Stimulated activated CD8-positive, alpha-beta memory T cell treated with anti-CD3 and anti-CD28 coated beads, Interleukin-7, amount 100 ng/mL, for 48 hours (primary cell): ENCODE results near the gene CLSTN2.

Experiments used
- DNase-seq, 2 donors: peaks; one replicate each; pipeline ENCODE4 v3.0.0-alpha.2; 2020; ENCODE audit warnings: low read depth in 1 of 2; ENCODE audit errors: extremely low read depth in 1 of 2

Gene CLSTN2

DNA sequence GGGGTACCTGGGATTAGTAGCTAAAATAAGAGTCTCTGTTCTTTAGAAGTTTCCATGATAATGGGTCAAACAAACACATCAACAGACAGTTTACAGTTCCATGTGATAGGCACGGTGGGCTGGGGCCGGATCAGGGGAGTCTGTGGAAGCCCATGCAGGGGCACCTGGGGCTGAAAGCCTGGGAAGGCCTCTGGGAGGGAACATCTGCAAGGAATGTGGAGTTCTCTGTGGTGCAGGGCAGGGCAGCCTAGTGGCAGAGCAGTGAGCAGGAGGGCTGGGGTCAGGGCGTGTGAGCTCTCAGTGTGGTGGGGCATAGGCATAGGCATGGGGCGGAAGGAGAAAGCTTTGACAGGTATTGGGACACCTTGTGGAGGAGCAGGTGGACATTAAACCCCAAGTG is 535.2 kb downstream of the CLSTN2 start:
- no peak for DNase-seq

DNA sequence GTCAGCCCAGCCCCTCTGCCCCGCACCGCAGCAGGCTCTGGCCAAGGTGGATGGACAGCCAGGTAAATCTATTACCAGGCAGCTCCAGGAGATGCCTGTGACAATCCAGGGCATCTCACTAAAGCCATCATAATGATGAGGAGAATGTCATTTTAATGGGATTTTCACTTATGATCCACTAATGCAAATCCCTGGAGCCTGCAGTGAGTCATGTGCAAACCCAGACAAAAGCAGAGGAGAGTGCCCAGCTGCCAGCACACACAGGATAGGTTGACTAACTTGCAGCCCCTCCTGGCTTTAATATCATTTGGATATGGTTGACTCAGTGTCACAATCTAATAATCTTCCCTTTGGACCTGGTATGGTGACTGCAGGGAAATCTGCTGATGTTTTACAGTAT is 536.0 kb downstream of the CLSTN2 start:
- DNase-seq = no peak

DNA sequence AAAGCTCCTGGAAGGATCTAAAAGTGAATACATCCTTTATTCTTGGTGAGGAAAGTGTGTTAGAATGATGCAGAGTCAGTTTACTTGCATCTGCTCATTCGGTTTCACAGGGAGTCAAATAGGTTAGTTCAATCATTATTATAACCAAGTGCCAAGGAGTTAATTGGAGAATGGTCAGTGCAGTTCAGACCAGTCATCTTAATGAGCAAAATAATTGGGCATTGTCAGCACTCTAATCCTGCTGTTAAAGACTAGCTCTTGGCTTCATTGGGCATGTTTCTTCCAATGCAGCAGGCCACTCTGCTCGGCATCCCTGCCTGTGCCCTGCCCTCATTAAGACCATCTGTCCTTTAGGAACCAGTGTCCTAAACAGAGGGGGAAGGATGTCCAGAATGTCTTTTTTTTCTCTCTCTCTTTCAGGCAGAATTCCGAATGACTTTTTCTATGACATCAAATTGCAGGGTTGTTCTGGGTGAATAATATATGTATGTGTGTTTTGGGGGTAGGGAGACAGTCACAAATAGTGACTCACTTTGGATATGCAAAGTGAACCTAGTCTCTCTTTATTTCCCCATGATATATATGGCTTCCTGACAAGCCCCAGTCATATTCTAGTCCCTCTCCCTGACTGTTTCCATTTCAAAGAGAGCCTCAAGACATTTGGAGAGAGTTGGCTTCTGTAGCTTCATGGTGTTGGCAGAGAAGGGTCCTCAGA is 537.5 kb downstream of the CLSTN2 start:
- no peak for DNase-seq

DNA sequence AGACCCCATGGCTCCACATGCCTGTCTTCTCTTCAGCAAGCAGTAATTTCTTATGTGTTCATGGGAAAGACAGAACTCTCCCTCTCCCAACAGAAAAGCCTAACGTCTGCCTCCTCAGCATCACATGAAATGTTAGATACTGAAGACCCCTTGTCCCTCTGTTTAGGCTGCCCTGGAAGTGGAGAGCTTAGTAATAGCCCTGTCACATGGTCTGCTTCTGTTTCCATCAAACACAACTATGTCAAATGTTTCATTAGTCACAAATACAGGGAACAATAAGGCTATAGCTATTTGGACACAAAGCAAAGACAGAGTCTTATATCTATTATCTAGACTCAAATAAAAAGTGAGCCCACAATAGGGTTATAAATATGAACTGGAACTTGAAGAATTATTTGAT is 552.6 kb downstream of the CLSTN2 start:
- DNase-seq = no peak

DNA sequence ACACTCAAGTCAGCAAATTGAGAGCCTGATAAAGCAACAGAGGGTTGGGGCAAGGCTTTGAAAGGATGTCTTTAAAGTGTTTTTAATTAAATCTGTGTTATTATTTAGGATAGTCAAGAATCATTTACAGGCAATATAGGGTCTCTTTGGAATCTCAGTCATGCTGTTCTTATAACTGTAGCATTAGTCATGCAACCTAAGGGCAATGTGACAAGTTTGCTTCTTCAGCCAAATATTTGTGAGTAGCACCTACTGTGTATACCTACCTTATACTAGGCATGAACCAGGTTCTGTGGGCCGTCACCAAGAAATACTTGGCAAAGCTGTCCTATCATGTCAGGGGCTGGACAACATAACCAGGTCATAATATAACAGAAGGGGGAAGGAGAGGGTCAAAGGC is 558.3 kb downstream of the CLSTN2 start:
- DNase-seq = no peak

DNA sequence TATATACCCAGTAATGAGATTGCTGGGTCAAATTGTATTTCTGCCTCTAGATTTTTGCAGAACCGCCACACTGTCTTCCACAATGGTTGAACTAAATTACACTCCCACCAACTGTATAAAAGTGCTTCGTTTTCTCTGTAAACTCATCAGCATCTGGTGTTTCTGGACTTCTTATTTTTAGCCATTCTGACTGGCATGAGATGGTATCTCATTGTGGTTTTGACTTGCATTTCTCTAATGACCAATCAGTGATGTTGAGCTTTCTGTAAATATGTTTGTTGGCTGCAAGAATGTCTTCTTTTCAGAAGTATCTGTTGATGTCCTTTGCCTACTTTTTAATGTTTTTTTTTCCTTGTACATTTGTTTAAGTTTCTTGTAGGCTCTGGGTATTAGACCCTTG is 560.0 kb downstream of the CLSTN2 start:
- no peak for DNase-seq

DNA sequence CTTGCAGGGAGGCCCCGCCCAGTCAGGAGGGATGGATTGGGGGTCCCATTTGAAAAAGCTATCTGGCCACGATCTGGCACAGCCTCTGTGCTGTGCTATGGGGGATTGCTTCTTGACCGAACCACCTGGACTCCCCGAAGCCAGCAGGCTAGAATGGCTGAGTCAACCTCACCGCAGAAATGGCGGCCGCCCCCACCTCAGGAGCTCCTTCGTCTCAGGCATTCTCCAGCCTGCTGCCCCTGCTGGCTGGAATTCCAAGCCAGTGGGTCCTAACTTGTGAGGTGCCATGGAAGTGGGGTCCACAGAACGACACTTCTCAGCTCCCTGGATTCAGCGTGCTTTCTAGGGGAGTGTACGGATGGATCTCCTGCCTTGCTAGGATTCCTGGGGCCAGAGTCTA is 562.3 kb downstream of the CLSTN2 start:
- no peak for DNase-seq

DNA sequence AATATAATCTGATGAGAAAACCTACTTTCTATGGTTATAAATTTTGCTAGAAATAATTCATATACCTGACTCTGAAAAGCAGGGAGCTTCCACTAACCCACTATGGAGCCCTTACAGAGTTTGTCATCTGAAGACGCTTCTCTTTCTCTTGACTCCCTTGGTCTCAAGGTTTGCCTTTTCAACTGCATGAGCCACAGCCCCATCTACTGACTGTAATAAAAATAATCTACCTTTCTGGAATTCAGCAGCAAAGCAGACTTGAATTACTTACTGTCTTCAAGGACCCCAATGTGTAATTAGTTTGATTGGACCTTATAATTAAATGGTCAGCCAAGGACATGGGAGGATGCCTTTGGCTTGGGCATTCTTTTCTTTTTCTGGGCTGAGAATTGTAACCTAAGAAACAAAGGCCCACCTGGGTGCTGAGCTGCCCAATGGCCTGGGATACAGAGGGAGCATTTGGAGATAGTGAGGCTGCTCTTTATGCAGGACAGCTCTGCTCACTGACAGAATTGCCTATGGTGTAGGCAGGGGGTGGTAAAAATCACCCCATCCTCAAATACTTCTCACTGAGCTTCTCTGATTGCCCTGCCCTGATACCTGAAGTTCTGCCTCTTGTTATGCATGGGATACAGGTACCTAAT is 564.3 kb downstream of the CLSTN2 start:
- no peak for DNase-seq

DNA sequence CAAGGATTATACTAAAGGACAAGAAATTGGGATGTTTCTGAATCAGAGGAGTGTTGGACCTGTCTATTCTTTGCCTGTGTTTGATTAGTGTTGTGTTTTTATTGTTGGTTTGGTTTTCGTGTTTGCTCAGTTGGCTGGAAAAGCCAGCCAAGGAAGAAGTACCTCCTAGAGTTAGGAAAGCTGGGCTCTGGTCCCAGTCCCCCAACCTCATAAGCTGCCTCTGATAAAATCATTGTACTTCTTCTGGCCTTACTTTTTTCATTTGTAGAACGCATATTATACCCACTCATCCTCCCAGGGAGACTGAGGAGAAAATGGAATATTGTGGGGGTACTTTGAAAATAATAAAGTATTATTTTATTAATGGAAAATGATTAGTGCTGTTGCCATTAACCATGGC is 565.5 kb downstream of the CLSTN2 start:
- DNase-seq = no peak

DNA sequence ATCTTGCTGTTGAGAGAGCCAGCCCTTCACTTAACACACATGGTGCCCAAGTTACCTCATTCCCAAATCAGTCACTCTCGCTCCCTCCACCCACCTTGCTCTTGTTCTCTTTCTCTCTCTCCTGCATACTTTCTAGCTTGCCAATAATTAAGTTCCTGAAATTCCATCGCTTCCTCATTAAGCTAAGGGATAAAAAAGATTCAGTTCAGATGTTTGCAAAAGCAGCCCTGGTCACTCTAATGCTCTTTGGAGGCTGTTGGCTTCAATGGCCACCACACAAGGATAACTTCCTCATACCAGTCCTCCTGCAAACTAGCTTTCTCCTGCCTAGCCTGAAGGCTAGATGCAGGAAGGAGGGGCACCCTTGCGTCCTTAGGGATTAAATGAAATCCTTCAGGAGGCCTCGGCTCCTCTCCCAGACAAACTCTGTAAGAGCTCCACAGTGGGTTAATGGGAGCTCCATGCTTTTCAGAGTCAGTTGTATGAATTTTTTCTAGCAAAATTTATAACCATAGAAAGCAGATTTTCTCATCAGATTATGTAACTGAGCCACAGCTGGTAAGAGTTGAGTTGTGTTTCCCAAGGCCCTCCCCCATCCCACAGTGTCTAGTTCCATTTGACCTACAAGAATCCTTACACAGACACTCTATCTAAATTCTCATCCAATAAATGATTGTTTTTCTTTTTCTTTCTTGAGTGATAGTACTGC is 566.2 kb downstream of the CLSTN2 start:
- DNase-seq = no peak

DNA sequence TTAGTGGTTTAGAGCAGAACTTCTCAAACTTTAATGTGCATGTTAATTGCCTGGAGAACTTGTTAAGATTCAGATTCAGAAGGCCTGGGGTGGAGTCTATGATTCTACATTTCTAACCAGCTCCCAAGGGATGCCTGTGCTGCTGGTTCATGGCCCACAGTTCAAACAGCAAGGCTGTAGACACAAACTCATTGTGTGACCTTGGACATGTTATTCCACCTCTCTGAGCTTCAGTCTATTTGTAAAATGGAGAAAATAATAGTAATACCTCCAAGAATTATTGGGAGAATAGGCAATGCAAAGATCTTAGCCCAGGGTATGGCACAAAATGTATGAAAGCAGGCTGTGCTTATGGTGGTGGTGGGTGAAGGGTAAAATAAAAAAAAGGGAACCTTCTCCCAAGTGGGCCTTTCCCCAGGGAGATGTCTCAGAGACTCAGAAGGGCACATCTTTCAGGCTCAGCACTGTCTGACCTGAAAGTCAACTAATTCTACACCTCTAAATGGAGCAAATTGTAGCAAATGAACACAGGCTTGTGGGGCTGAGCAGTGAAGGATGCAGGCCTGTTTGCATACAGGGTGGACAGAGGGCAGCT is 566.9 kb downstream of the CLSTN2 start:
- no peak for DNase-seq

DNA sequence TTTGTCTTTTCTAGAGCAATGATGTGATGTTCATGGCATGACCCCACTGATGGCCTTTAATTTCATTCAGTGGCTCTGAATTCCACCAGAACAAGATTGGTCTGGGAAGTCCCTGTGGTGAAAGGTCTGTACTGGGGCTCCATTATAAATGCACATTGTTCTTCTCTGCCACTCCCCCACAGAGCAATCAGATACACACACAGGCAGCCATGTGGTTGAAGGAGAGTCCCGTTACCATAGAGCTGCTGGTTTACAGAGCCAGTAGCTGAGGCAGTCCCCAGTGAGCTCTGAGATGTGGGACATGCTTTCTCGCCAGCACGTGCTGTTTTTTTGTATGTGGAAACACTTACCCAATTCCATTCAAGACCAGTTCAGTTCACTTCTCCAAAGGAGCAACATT is 570.2 kb downstream of the CLSTN2 start:
- DNase-seq = no peak

DNA sequence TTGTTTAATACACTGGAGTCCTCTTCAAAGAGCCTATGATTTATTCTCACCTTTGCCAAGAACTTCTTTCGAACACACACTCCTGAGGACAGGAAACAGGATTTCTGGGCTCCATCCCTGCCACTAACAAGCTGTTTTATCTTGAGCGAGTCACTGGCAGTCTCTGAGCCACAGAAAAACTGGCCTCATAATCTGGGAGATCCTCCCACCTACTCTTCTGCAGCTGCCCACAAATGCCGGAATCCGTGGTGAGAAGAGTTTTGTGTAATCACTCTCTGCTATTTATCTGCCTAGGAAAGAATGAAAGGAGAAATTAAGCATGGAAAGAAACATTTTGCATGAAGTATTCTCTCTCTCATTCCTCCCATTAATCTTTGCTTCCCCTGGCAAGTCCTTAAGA is 570.9 kb downstream of the CLSTN2 start:
- no peak for DNase-seq

DNA sequence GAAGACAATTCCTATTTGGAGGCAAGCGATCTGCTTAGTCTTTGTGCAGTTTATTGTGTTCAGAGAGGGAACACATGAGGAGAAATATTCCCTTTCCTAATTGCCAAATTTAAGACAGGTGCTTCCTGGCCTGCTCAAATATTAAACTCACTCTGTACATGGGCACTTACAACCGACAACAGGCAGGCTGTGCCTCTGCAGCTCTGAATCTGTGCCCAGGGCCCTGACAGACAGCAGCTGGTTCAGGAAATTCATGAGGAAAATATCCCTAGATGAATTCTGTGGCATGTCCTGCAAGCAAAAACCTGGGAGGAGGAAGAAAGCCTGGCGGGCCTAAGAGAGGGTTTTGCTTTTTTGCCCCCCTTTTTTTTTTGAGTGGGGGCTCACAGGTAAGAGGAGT is 573.6 kb downstream of the CLSTN2 start:
- DNase-seq = no peak

DNA sequence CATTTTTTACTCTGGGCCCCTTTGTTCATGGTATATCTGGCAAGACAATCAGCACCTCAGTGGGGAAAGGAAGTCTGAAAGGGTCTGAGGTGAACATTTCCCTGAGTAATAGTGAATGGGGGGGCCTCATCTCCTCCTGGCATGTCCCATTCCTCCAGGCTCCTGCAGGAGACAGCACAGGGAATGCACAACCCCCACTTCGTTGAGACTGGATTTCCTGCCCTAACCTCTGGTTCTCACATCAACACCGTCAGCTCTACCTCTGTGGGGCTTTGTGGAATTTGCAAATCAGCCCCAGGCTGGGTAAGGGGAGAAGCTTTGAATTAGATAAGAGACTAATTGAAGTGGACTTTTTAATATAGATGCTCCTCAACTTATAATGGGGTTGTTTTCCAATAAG is 574.5 kb downstream of the CLSTN2 start:
- no peak for DNase-seq

DNA sequence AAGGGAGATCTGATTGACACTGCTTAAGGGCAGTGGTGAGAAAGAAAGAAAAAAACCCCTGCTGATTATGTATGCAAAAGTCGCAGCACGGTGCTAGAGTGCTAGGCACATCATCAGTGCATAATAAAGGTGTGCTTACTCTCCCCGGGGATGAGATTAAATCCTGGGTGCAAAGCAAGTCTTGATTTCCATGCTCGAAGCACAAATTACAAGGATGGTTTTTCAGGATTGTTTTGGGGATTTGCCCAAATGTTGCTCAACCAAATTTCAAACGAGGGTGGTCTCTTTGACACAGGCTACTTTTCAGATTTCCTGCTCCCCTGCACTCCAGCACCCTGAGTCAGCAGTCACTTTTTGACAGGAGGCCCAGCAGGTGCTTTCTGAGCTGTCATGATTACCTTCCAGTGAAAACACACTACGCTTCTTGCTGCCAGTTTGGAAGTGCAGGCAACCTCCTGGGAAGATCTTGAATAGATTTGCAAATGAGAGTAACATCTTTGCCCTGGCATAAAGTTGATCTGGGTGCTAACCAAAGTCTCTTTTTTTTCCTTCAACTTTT is 575.4 kb downstream of the CLSTN2 start:
- no peak for DNase-seq

DNA sequence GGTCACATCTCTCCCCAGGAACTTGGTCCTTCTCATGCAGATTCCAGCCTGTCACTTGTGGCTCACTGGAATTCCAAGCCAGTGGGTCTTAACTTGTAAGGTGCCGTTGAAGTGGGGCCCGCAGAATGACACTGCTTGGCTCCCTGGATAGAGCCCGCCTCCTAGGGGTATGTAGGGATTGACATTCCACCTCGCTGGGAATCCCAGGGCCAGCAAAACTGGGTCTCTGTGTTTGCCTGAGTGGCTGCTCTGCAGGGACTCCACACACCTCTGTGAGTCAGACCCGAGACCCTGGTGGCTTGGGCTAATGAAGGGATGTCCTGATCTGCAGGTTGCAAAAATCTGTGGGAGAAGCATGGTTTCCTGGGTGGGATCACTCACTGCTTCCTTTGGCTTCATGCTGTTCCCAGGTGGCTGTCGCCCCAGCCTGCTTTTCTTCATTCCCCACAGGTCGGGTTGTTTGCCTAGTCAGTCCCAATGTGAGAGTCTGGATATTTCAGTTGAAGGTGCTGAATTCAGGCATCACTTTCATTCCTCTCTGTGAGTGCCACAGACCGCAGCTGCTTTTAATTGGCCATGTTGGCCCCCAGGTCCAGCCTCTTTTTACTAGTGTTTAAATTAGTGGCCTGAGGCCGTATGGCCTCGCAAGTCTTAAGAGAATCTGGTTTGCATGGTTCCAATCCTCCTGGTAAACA is 586.9 kb downstream of the CLSTN2 start:
- no peak for DNase-seq

DNA sequence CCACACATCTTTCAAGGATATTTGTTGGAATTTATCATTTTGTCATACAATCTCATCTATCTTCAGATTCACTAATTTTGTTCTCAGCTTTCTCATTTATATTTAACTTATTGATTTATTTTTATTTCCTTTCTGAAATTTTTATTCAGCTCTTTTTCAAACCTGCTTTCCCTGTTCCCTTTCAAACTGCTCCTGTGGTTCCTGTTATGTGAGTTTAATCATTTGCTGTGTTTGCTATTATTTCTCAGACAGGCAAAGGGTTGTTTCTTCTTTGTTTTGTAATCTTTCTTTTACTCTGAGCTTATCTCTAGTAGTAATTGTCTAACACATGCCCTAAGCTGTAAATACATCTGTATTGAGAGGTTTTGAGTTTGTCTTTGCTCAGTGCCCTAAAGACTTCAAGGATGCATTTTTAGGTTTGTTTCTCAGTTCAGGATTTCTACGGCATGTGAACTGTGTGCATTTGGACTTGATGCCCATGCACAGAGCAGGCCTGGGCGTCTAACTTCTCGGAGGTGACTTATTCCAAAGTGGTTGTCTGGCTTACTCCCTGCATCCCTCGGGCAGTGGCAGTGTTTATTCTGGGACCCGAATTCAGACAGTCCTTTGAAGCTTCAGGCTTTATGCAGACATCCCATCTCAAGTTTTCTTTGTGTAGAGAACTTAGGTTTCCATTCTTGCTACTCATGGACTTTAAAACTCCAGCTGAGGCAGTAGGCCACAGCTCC is 587.8 kb downstream of the CLSTN2 start:
- DNase-seq = no peak

DNA sequence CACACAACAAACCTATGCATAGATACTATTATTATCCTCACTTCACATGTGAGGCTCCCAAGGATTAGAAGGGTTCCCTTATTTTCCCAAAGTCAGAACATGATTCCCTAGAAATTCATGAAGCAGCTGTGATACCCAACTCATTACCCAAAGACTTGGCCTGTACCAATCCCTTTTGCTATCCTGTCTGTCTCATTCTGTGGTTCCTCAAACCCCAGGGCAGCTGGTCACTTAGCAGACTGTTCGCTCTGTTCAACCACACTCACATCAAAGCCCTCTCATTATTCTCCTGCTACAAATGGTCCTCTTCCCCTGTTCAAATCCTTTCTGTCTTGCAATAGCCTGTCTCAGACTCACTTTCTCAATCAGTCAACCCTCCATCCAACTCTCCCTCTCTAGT is 588.6 kb downstream of the CLSTN2 start:
- no peak for DNase-seq

DNA sequence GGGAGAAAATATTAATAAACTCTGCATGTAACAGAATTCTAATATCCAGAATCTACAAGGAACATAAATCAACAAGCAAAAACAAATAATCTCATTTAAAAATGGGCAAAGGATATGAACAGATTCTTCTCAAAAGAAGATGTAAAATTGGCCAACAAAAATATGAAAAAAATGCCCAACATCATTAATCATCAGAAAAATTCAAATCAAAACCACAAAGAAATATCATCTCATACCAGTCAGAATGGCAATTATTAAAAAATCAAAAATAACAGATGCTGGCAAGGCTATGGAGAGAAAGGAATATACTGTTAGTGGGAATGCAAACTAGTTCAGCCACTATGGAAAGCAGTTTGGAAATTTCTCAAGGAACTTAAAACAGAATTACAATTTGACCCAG is 592.2 kb downstream of the CLSTN2 start:
- DNase-seq = no peak
